Stomach (tissue), 9 donors: ENCODE results near the gene PLXND1. TPM values are rescaled to one million over a fixed set of nuclear protein-coding genes. Genes with fewer than 3 reads are reported as not detected.
A peak's percentile ranks its signal among the peaks of the same experiment; 100 is the strongest.

ENCODE experiments used
- DNase-seq, 2 donors: peaks; one replicate each; pipeline versions ENCODE4 v3.0.0 to v3.0.0-alpha.2; 2013 to 2019
- H3K27ac ChIP-seq, 5 donors: fragments of 200-600 bp in 4 of 5; sonication (generic) in 4 of 5; one replicate each; pipeline ENCODE4 v1.5.1; 2013 to 2019; ENCODE audit warnings: mild to moderate bottlenecking in 1 of 5, moderate library complexity in 1 of 5
- H3K27me3 ChIP-seq, 3 donors: fragments of 200-600 bp; sonication (generic); one replicate each; pipeline ENCODE4 v1.5.1; 2017 to 2019; ENCODE audit warnings: mixed run types in 1 of 3
- H3K36me3 ChIP-seq, 4 donors: fragments of 200-600 bp; sonication (generic); 1 replicate in 3 of 4; 2 replicates in 1 of 4; pipeline ENCODE4 v1.5.1; 2016 to 2019
- H3K4me1 ChIP-seq, 4 donors: fragments of 200-600 bp; sonication (generic); one replicate each; pipeline ENCODE4 v1.5.1; 2016 to 2019
- H3K4me3 ChIP-seq, 4 donors: fragments of 200-600 bp; sonication (generic) in 3 of 4; one replicate each; pipeline ENCODE4 v1.5.1; 2016 to 2019; ENCODE audit warnings: mild to moderate bottlenecking in 1 of 4
- H3K9me3 ChIP-seq, 4 donors: fragments of 200-600 bp; sonication (generic); one replicate each; pipeline ENCODE4 v1.5.1; 2016 to 2019
- CTCF ChIP-seq, 7 experiments: fragments of 450-650 bp in 4 of 7; fragments of 200-600 bp in 3 of 7; sonication (generic) in 3 of 7; IDR thresholded peaks; one replicate each; pipeline ENCODE4 v1.5.1; 2016 to 2019; ENCODE audit warnings: antibody characterized with exemption in 7 of 7, control low read depth in 2 of 7, mild to moderate bottlenecking in 1 of 7
- EP300 ChIP-seq: sonication (generic); formaldehyde crosslinking; IDR thresholded peaks from one replicate; pipeline ENCODE4 v1.6.1; 2017; ENCODE audit warnings: antibody characterized with exemption
- POLR2A ChIP-seq, 4 donors: fragments of 450-650 bp; IDR thresholded peaks; one replicate each; pipeline ENCODE4 v1.6.1; 2016; ENCODE audit warnings: antibody characterized with exemption in 4 of 4, control low read depth in 2 of 4, mild to moderate bottlenecking in 1 of 4, moderate library complexity in 1 of 4
- POLR2AphosphoS5 ChIP-seq, 3 donors: sonication (generic); formaldehyde crosslinking; IDR thresholded peaks; one replicate each; pipeline ENCODE4 v1.6.1; 2016; ENCODE audit warnings: antibody characterized with exemption in 3 of 3
- whole genome bisulfite sequencing, 5 donors: extraction: QIAGEN DNeasy Blood & Tissue Kit in 3 of 5; methylation state at CpG; one replicate each; pipeline versions ENCODE4 v1.1.5 to v1.1.7; 2013 to 2018; 5-methylcytosine and 5-hydroxymethylcytosine counted together
- intact Hi-C: fragments of 100-400 bp; cut with DNase I; formaldehyde crosslinking; loops from one replicate; pipeline ENCODE4 v1.15.1; 2023; ENCODE audit warnings: low total_unique reads
- polyA plus RNA-seq, 3 donors: library from polyadenylated mRNA; stranded (reverse); fragments of 200-250 nt; gene quantifications; one replicate each; pipeline ENCODE4 v1.2.3, GENCODE V29; 2013
- total RNA-seq, 5 donors: library from RNA; depleted of rRNA; stranded (reverse); fragments of >200 nt; gene quantifications; one replicate each; pipeline versions ENCODE4 v1.1.0 to v1.2.3, GENCODE V29; 2014 to 2016
- donor health status: healthy with polysubstance abuse.
- donor health status: Bipolar disorder and iron deficiency.
- donor health status: healthy.

Gene PLXND1
- total and polyA plus RNA-seq, 8 donors, result 22.6 to 251 (median 58.6) TPM

GRCh38 chr3:129560269-129560787, 46.1 kb downstream of the PLXND1 start:
- peaks cover 27 to 94% (median 78%) of the 10 kb centered on the region in 4 donors for H3K36me3 ChIP-seq
- peak overlapping the region; percentile 29 to 87 (median 83) for H3K27ac ChIP-seq
- no peaks in the 10 kb centered on the region for H3K27me3 ChIP-seq
- no peak overlapping the region for H3K4me3 ChIP-seq
- WGBS, 5 donors, result 63 to 76% (median 65%) methylated on average over 12 to 16 of the region's 16 CpGs
- peak in 1 of 2 donors; percentile 70 for DNase-seq
- TF ChIP-seq POLR2AphosphoS5 (IDR thresholded peaks at IDR 0.05), result no peak
- TF ChIP-seq CTCF (IDR thresholded peaks at IDR 0.05), result no peak
- TF ChIP-seq EP300, result no peak
- no peak for TF ChIP-seq POLR2A (IDR thresholded peaks at IDR 0.05)
- no peaks in the 10 kb centered on the region for H3K9me3 ChIP-seq
- intact Hi-C loops, result no loop called here
- peaks cover 42 to 92% (median 56%) of the 10 kb centered on the region in 4 donors for H3K4me1 ChIP-seq

GRCh38 chr3:129559565-129560079, 46.9 kb downstream of the PLXND1 start:
- Histone ChIP-seq H3K4me1 (peaks cover 44 to 92% (median 58%) of the 10 kb centered on the region in 4 donors), H3K27me3 (no peaks in the 10 kb centered on the region), H3K36me3 (peaks cover 26 to 87% (median 71%) of the 10 kb centered on the region in 4 donors), H3K4me3 (no peak overlapping the region), H3K27ac (peak overlapping the region in 4 of 5 donors; percentile 80 to 87 (median 84)), H3K9me3 (no peaks in the 10 kb centered on the region)
- intact Hi-C loops, result no loop called here
- TF ChIP-seq EP300, result no peak
- TF ChIP-seq POLR2A (IDR thresholded peaks at IDR 0.05), result no peak
- no peak for TF ChIP-seq POLR2AphosphoS5 (IDR thresholded peaks at IDR 0.05)
- no peak for TF ChIP-seq CTCF (IDR thresholded peaks at IDR 0.05)
- DNase-seq, result no peak
- 76 to 92% (median 88%) methylated on average over 8 to 20 of the region's 20 CpGs for WGBS, 5 donors

- Histone ChIP-seq H3K4me1 (peaks cover 47 to 92% (median 61%) of the 10 kb centered on the region in 4 donors), H3K4me3 (no peak overlapping the region), H3K27me3 (no peaks in the 10 kb centered on the region), H3K36me3 (peaks cover 26 to 80% (median 68%) of the 10 kb centered on the region in 4 donors), H3K27ac (peak overlapping the region in 4 of 5 donors; percentile 14 to 87 (median 84)), H3K9me3 (no peaks in the 10 kb centered on the region)
- TF ChIP-seq CTCF (IDR thresholded peaks at IDR 0.05) (no peak), POLR2A (IDR thresholded peaks at IDR 0.05) (no peak), POLR2AphosphoS5 (IDR thresholded peaks at IDR 0.05) (no peak), EP300 (no peak)
- peak in 1 of 2 donors; percentile 65 for DNase-seq
- 77 to 90% (median 81%) methylated on average over 7 to 11 of the region's 11 CpGs for WGBS, 5 donors
- intact Hi-C loops, result no loop called here
Observed at GRCh38 chr3:129558772-129559564, 47.5 kb downstream of the PLXND1 start.

GRCh38 chr3:129558081-129558771, 48.2 kb downstream of the PLXND1 start:
- TF ChIP-seq POLR2A (IDR thresholded peaks at IDR 0.05), result no peak
- intact Hi-C loops, result no loop called here
- Histone ChIP-seq H3K27ac (peak overlapping the region in 4 of 5 donors; percentile 14 to 84 (median 72)), H3K36me3 (peaks cover 26 to 73% (median 65%) of the 10 kb centered on the region in 4 donors), H3K4me1 (peaks cover 50 to 92% (median 62%) of the 10 kb centered on the region in 4 donors), H3K27me3 (no peaks in the 10 kb centered on the region), H3K4me3 (no peak overlapping the region), H3K9me3 (no peaks in the 10 kb centered on the region)
- 82 to 88% (median 87%) methylated on average over 14 to 15 of the region's 15 CpGs for WGBS, 5 donors
- DNase-seq, result no peak
